Gastrocnemius medialis (tissue), 4 donors: ENCODE measurements around the gene CCDC54. TPM values are rescaled to one million over a fixed set of nuclear protein-coding genes. Genes with fewer than 3 reads are reported as not detected.

Experiments
- ATAC-seq, 2 donors: fragments of 150-250 bp; one replicate each; pipeline ENCODE4 v1.9.1; 2016
- DNase-seq, 2 donors: peaks; one replicate each; pipeline ENCODE4 v3.0.0-alpha.2; 2019
- H3K27ac ChIP-seq, 4 donors: fragments of 200-600 bp; sonication (generic); 1 replicate in 1 of 4; 2 replicates in 3 of 4; pipeline ENCODE4 v1.5.1; 2016 to 2018; ENCODE audit warnings: mild to moderate bottlenecking in 2 of 4, moderate library complexity in 1 of 4
- H3K27me3 ChIP-seq, 3 donors: fragments of 200-600 bp; sonication (generic) in 2 of 3; 1 replicate in 1 of 3; 2 replicates in 2 of 3; pipeline versions ENCODE4 v1.5.1 to v1.6.0; 2016 to 2019; ENCODE audit warnings: mild to moderate bottlenecking in 1 of 3, moderate library complexity in 1 of 3
- H3K36me3 ChIP-seq, 2 donors: fragments of 200-600 bp; sonication (generic) in 1 of 2; one replicate each; pipeline ENCODE4 v1.5.1; 2017 to 2018
- H3K4me1 ChIP-seq, 2 donors: fragments of 200-600 bp; sonication (generic) in 1 of 2; one replicate each; pipeline ENCODE4 v1.5.1; 2016 to 2017; ENCODE audit warnings: mild to moderate bottlenecking in 2 of 2
- H3K4me3 ChIP-seq, 4 donors: fragments of 200-600 bp; sonication (generic) in 3 of 4; 1 replicate in 1 of 4; 2 replicates in 3 of 4; pipeline ENCODE4 v1.5.1; 2016 to 2019; ENCODE audit warnings: mild to moderate bottlenecking in 2 of 4
- H3K9me3 ChIP-seq, 3 donors: fragments of 200-600 bp; sonication (generic) in 2 of 3; 1 replicate in 1 of 3; 2 replicates in 2 of 3; pipeline ENCODE4 v1.5.1; 2016 to 2019
- POLR2A ChIP-seq, 2 donors: fragments of 450-650 bp; IDR thresholded peaks; one replicate each; pipeline ENCODE4 v1.6.1; 2017; ENCODE audit warnings: antibody characterized with exemption in 2 of 2, mild to moderate bottlenecking in 2 of 2, moderate library complexity in 2 of 2
- in situ Hi-C, 4 donors: fragments of 200-750 bp; cut with MboI; loops; one replicate each; pipeline versions ENCODE4 v1.15.0 to v1.8.0; 2017; ENCODE audit warnings: low sequenced_read_pairs in 4 of 4
- intact Hi-C: fragments of 100-400 bp; cut with DNase I; formaldehyde crosslinking; loops from one replicate; pipeline ENCODE4 v1.15.1; 2023; ENCODE audit warnings: low total_unique reads
- total RNA-seq, 4 donors: library from RNA; depleted of rRNA; stranded (reverse); fragments of >200 nt; gene quantifications; one replicate each; pipeline versions ENCODE4 v1.1.0 to v1.2.3, GENCODE V29; 2016
- TF ChIP-seq, protein P1 (sequence below), 5 experiments: fragments of 450-650 bp in 3 of 5; fragments of 200-600 bp in 2 of 5; sonication (generic) in 2 of 5; IDR thresholded peaks in 4 of 5; conservative IDR thresholded peaks in 1 of 5; 1 replicate in 4 of 5; 2 replicates in 1 of 5; pipeline ENCODE4 v1.5.1; 2016 to 2019; ENCODE audit warnings: antibody characterized with exemption in 5 of 5, mild to moderate bottlenecking in 3 of 5, moderate library complexity in 3 of 5

Gene CCDC54
- total RNA-seq, 4 donors from 2014 or later, result not detected

DNA sequence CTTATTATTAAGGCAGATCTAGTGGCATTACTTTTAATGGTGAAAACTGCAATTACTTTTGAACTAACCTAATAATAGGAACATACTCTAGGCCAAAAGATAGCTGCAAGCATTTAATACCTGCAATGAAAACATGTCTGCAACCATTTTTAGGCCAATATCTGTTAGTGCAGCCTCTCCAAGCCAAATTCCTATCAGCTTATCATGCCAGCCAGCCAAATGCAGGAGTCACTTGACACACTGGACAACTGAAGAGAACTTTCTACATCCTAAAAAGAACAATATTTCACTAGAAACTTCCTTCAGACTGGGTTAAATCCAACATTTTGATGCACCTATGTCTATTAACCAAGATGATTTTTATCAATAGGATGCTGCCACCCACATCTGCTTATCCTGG, 33.8 kb downstream of the CCDC54 start:
- H3K36me3 ChIP-seq, result no peaks in the 10 kb centered on the region
- H3K27ac ChIP-seq, result no peak overlapping the region
- intact Hi-C loops (no loop called here), in situ Hi-C loops (no loop called here)
- no peak overlapping the region for H3K4me3 ChIP-seq
- H3K4me1 ChIP-seq, result no peaks in the 10 kb centered on the region
- no peaks in the 10 kb centered on the region for H3K9me3 ChIP-seq
- no peak for DNase-seq
- ATAC-seq, result no peak
- TF ChIP-seq, protein P1, sequence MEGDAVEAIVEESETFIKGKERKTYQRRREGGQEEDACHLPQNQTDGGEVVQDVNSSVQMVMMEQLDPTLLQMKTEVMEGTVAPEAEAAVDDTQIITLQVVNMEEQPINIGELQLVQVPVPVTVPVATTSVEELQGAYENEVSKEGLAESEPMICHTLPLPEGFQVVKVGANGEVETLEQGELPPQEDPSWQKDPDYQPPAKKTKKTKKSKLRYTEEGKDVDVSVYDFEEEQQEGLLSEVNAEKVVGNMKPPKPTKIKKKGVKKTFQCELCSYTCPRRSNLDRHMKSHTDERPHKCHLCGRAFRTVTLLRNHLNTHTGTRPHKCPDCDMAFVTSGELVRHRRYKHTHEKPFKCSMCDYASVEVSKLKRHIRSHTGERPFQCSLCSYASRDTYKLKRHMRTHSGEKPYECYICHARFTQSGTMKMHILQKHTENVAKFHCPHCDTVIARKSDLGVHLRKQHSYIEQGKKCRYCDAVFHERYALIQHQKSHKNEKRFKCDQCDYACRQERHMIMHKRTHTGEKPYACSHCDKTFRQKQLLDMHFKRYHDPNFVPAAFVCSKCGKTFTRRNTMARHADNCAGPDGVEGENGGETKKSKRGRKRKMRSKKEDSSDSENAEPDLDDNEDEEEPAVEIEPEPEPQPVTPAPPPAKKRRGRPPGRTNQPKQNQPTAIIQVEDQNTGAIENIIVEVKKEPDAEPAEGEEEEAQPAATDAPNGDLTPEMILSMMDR (IDR thresholded peaks at IDR 0.05 in 4 of 5, conservative IDR thresholded peaks at IDR 0.05 in 1 of 5), result no peak
- TF ChIP-seq POLR2A (IDR thresholded peaks at IDR 0.05), result no peak
- no peaks in the 10 kb centered on the region for H3K27me3 ChIP-seq

GRCh38 chr3:107411779-107412178, 34.5 kb downstream of the CCDC54 start:
- Histone ChIP-seq H3K9me3 (no peaks in the 10 kb centered on the region), H3K36me3 (no peaks in the 10 kb centered on the region), H3K27ac (no peak overlapping the region), H3K27me3 (no peaks in the 10 kb centered on the region), H3K4me3 (no peak overlapping the region), H3K4me1 (no peaks in the 10 kb centered on the region)
- TF ChIP-seq, protein P1 (IDR thresholded peaks at IDR 0.05 in 4 of 5, conservative IDR thresholded peaks at IDR 0.05 in 1 of 5), result no peak
- no peak for TF ChIP-seq POLR2A (IDR thresholded peaks at IDR 0.05)
- no peak for ATAC-seq
- DNase-seq, result no peak
- intact Hi-C loops, result no loop called here
- in situ Hi-C loops, result no loop called here

- in situ Hi-C loops, result no loop called here
- Histone ChIP-seq H3K9me3 (no peaks in the 10 kb centered on the region), H3K27ac (no peak overlapping the region), H3K4me3 (no peak overlapping the region), H3K36me3 (no peaks in the 10 kb centered on the region), H3K27me3 (no peaks in the 10 kb centered on the region), H3K4me1 (no peaks in the 10 kb centered on the region)
- DNase-seq (no peak), ATAC-seq (no peak)
- intact Hi-C loops, result no loop called here
- TF ChIP-seq, protein P1 (IDR thresholded peaks at IDR 0.05 in 4 of 5, conservative IDR thresholded peaks at IDR 0.05 in 1 of 5), result no peak
- no peak for TF ChIP-seq POLR2A (IDR thresholded peaks at IDR 0.05)
Observed at GRCh38 chr3:107412376-107412775, 35.1 kb downstream of the CCDC54 start.

GRCh38 chr3:107413264-107413663, 36.0 kb downstream of the CCDC54 start:
- no peaks in the 10 kb centered on the region for H3K9me3 ChIP-seq
- intact Hi-C loops, result no loop called here
- no peaks in the 10 kb centered on the region for H3K4me1 ChIP-seq
- ATAC-seq (no peak), DNase-seq (no peak)
- H3K36me3 ChIP-seq, result no peaks in the 10 kb centered on the region
- no peak overlapping the region for H3K27ac ChIP-seq
- no peak for TF ChIP-seq POLR2A (IDR thresholded peaks at IDR 0.05)
- TF ChIP-seq, protein P1 (IDR thresholded peaks at IDR 0.05 in 4 of 5, conservative IDR thresholded peaks at IDR 0.05 in 1 of 5), result no peak
- in situ Hi-C loops, result no loop called here
- no peak overlapping the region for H3K4me3 ChIP-seq
- no peaks in the 10 kb centered on the region for H3K27me3 ChIP-seq

DNA sequence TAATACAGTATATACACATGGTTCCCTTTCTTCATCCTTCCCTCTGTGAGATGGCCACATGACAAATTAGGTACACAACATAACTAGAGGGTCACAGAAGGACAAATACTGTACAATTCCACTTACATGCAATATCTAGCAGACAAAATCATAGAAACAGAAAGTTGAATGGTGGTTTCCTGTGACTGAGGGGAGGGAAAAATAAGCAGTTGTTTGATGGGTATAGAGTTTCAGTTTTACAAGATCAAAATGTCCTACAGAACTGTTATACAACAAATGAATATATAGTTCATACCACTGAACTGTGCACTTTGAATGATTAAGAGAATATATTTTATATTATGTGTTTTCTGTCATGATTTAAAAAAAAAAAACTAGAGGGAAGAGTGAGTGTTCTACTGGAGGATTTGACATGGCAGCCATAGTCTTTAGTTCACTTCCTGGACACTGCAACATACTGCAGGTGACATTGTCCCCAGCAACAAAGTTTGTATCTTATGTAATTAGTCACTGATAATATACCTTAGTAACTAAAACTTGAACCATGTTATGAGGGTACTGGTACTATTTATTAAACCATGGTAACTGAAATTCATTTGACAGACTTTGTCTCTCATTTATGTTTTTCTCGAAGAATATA, 37.2 kb downstream of the CCDC54 start:
- in situ Hi-C loops, result no loop called here
- Histone ChIP-seq H3K27ac (no peak overlapping the region), H3K4me1 (no peaks in the 10 kb centered on the region), H3K9me3 (no peaks in the 10 kb centered on the region), H3K36me3 (no peaks in the 10 kb centered on the region), H3K27me3 (no peaks in the 10 kb centered on the region), H3K4me3 (no peak overlapping the region)
- TF ChIP-seq, protein P1 (IDR thresholded peaks at IDR 0.05 in 4 of 5, conservative IDR thresholded peaks at IDR 0.05 in 1 of 5), result no peak
- no peak for TF ChIP-seq POLR2A (IDR thresholded peaks at IDR 0.05)
- ATAC-seq (no peak), DNase-seq (no peak)
- intact Hi-C loops, result no loop called here
